ENCODE results near the gene UTP3. TPM values are rescaled to one million over a fixed set of nuclear protein-coding genes. Genes with fewer than 3 reads are reported as not detected.
A peak's percentile ranks its signal among the peaks of the same experiment; 100 is the strongest.
"Not testable (repeated sequence)": the region's sequence is repeated elsewhere in the genome, so short reads cannot be mapped to it uniquely, and the experiment has no call there.

The UTP3 gene
- total RNA-seq, 6 donors from 2014 or later: 18.9 to 33.4 (median 27.9) TPM

- Histone ChIP-seq H3K4me1 (peaks cover 4 to 11% (median 6%) of the 10 kb centered on the region in 4 donors), H3K27ac (no peak overlapping the region), H3K36me3 (peaks cover 0 to 3% (median 0%) of the 10 kb centered on the region in 4 donors), H3K27me3 (no peaks in the 10 kb centered on the region), H3K9me3 (no peaks in the 10 kb centered on the region), H3K4me3 (no peak overlapping the region)
- DNase-seq: no peak
- no peak for ATAC-seq (ENCODE audit: low FRiP score in 2 of 2)
- 95 to 97% methylated on average over 1 of the region's 1 CpG for WGBS, 2 donors
- TF ChIP-seq POLR2A (IDR thresholded peaks at IDR 0.05) (no peak), EP300 (IDR thresholded peaks at IDR 0.05) (no peak), CTCF (IDR thresholded peaks at IDR 0.05) (no peak), POLR2AphosphoS5 (IDR thresholded peaks at IDR 0.05) (no peak)
Observed at GRCh38 chr4:70701271-70701670, 12.9 kb downstream of the UTP3 start.

GRCh38 chr4:70702592-70702991 is 14.3 kb downstream of the UTP3 start:
- H3K27ac ChIP-seq; H3K9me3 ChIP-seq; DNase-seq; H3K27me3 ChIP-seq; ATAC-seq (ENCODE audit: low FRiP score in 2 of 2); H3K36me3 ChIP-seq; H3K4me3 ChIP-seq: not testable (repeated sequence)
- peaks cover 11 to 24% (median 15%) of the 10 kb centered on the region in 4 donors for H3K4me1 ChIP-seq
- 68 to 75% methylated on average over 2 of the region's 2 CpGs for WGBS, 2 donors

GRCh38 chr4:70703619-70704214 is 15.4 kb downstream of the UTP3 start:
- peak in 1 of 2 donors; percentile 51 for ATAC-seq (ENCODE audit: low FRiP score in 2 of 2)
- peak overlapping the region; percentile 92 to 97 (median 94) for H3K27ac ChIP-seq
- no peaks in the 10 kb centered on the region for H3K9me3 ChIP-seq
- H3K4me3 ChIP-seq: peak overlapping the region in 3 of 4 donors; percentile 80 to 91 (median 89)
- peaks cover 14 to 26% (median 16%) of the 10 kb centered on the region in 4 donors for H3K4me1 ChIP-seq
- TF ChIP-seq POLR2AphosphoS5 (IDR thresholded peaks at IDR 0.05) (no peak), POLR2A (IDR thresholded peaks at IDR 0.05) (no peak), CTCF (IDR thresholded peaks at IDR 0.05) (no peak), EP300 (IDR thresholded peaks at IDR 0.05) (peak in 1 of 4 donors; percentile 29)
- 2 to 6% methylated on average over 11 of the region's 11 CpGs for WGBS, 2 donors
- DNase-seq: no peak
- H3K36me3 ChIP-seq: peaks cover 0 to 3% (median 0%) of the 10 kb centered on the region in 4 donors
- no peaks in the 10 kb centered on the region for H3K27me3 ChIP-seq

- DNase-seq (peak; percentile 91 to 96), ATAC-seq (ENCODE audit: low FRiP score in 2 of 2) (peak; percentile 90 to 95)
- no peaks in the 10 kb centered on the region for H3K27me3 ChIP-seq
- no peaks in the 10 kb centered on the region for H3K9me3 ChIP-seq
- peaks cover 0 to 3% (median 0%) of the 10 kb centered on the region in 4 donors for H3K36me3 ChIP-seq
- TF ChIP-seq POLR2A (IDR thresholded peaks at IDR 0.05) (peak in 3 of 4 donors; percentile 13 to 67 (median 40)), EP300 (IDR thresholded peaks at IDR 0.05) (no peak), CTCF (IDR thresholded peaks at IDR 0.05) (peak in 5 of 6 experiments; percentile 35 to 60 (median 42)), POLR2AphosphoS5 (IDR thresholded peaks at IDR 0.05) (peak; percentile 31 to 73)
- 1 to 3% methylated on average over 19 to 36 of the region's 58 CpGs for WGBS, 2 donors
- H3K27ac ChIP-seq: peak overlapping the region; percentile 92 to 97 (median 94)
- H3K4me3 ChIP-seq: peak overlapping the region; percentile 80 to 92 (median 90)
- peaks cover 14 to 32% (median 16%) of the 10 kb centered on the region in 4 donors for H3K4me1 ChIP-seq
Observed at GRCh38 chr4:70704215-70704930, 16.0 kb downstream of the UTP3 start.

- no peak for DNase-seq
- WGBS, 2 donors: 0% methylated on average over 10 to 11 of the region's 39 CpGs
- H3K4me3 ChIP-seq: peak overlapping the region; percentile 80 to 92 (median 90)
- ATAC-seq (ENCODE audit: low FRiP score in 2 of 2): peak in 1 of 2 donors; percentile 64
- H3K36me3 ChIP-seq: peaks cover 0 to 3% (median 0%) of the 10 kb centered on the region in 4 donors
- H3K27ac ChIP-seq: peak overlapping the region; percentile 92 to 97 (median 94)
- no peaks in the 10 kb centered on the region for H3K27me3 ChIP-seq
- H3K4me1 ChIP-seq: peaks cover 14 to 36% (median 16%) of the 10 kb centered on the region in 4 donors
- H3K9me3 ChIP-seq: no peaks in the 10 kb centered on the region
- TF ChIP-seq POLR2AphosphoS5 (IDR thresholded peaks at IDR 0.05) (no peak), POLR2A (IDR thresholded peaks at IDR 0.05) (peak in 1 of 4 donors; percentile 5)
Observed at GRCh38 chr4:70704931-70705182, 16.5 kb downstream of the UTP3 start.

Data from upper lobe of left lung (tissue), 6 donors.